ENCODE data around the gene FETUB.

Gene FETUB

DNA sequence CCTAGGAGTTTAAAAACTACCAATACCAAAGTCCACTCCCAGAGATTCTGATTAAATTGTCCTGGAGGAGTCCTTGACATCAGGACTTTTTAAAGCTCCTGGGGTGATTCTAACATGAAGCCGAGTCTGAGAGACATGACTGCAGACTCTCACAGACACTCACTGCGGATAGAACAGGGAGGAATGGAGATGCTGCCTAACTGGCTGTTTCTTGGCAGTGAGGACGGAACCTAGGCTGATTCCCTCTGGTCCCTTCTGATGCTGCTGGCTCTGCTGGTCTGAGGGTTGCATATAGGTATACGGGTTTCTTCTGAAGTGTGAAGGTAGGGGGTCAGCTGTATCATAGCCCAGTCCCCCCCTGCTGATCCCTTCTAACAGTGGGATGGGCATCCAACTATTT, 24.3 kb downstream of the FETUB start:
- TF ChIP-seq GATA2 (IDR thresholded peaks at IDR 0.05; ENCODE audit: low read depth, low read length) (no peak), GATA3 (IDR thresholded peaks at IDR 0.05; ENCODE audit: low read depth, low read length) (no peak)

GRCh38 chr3:186665625-186666188, 25.5 kb downstream of the FETUB start, which contains the start of gene HRG:
Gene HRG (plus strand): TSS chr3:186666014. CDS start chr3:186666032, 18 bp downstream.
- TF ChIP-seq GATA2 (IDR thresholded peaks at IDR 0.05; ENCODE audit: low read depth, low read length) = no peak
- TF ChIP-seq GATA3 (IDR thresholded peaks at IDR 0.05; ENCODE audit: low read depth, low read length) = no peak

GRCh38 chr3:186668426-186668825, 28.2 kb downstream of the FETUB start:
- no peak for TF ChIP-seq GATA3 (IDR thresholded peaks at IDR 0.05; ENCODE audit: low read depth, low read length)
- TF ChIP-seq GATA2 (IDR thresholded peaks at IDR 0.05; ENCODE audit: low read depth, low read length) = no peak

DNA sequence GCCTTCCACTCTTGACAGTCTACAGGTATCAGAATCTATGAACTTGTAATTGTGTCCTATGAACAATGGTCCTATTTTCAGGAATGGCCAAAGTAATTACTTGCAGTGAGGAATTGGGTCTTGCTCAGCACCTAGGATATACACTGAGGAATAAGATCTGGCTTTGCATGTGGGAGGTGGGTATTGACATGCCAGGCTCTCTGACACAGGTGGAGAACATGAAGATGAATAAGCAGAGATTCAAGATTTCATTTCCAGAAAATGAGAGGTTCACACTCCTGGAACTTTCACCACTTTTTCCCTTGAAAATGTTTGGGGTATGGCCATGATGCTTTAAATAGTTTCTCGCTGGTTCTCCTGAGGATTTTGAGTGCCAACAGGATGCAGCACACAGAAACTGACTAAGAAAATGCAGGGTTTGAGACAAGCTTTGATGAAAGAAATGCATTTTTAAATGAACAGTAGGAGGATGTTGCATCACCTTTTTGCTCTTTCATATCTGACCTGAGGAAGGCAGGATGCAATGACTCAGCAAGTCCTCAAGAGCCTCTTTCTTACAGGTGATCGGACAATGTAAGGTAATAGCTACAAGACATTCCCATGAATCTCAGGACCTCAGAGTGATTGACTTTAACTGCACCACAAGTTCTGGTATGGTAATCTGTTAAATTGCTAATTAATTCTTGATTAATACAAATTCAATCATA, 29.3 kb downstream of the FETUB start:
- TF ChIP-seq GATA2 (IDR thresholded peaks at IDR 0.05; ENCODE audit: low read depth, low read length) = no peak
- TF ChIP-seq GATA3 (IDR thresholded peaks at IDR 0.05; ENCODE audit: low read depth, low read length) = no peak

DNA sequence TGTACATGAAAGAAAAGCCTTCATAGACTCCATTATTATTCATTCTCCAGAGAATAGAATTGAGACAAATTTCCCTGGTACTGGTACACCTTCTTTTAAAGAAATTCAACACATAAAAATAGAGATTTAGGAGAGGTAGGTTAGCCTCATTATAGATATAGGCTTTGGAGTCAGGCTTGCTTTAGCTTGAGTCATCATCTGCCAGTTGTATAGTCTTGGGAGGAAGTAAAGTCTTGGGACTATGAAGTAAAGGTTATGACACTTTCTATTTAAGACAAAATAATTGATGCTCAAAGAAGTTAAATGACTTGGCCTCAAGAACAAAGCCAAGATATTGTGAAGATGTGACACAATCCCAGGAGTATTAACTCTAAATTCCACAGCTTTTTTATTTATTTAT, 30.0 kb downstream of the FETUB start:
- TF ChIP-seq GATA3 (IDR thresholded peaks at IDR 0.05; ENCODE audit: low read depth, low read length) (no peak), GATA2 (IDR thresholded peaks at IDR 0.05; ENCODE audit: low read depth, low read length) (no peak)

DNA sequence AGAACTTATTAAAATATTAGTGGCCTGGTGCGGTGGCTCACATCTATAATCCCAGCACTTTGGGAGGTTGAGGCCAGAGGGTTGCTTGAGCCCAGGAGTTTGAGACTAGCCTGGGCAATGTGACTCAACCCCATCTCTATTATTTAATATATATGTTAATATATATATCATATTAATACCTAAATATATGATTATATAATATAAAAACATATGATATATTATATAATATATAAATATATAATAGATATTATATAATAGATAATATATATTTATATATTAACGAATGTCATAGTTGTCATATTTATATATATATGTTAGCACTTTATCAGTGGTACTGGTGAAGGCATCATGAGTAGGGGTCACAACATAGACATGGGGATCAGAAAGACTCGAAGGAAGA, 30.9 kb downstream of the FETUB start:
- TF ChIP-seq GATA3 (IDR thresholded peaks at IDR 0.05; ENCODE audit: low read depth, low read length) (no peak), GATA2 (IDR thresholded peaks at IDR 0.05; ENCODE audit: low read depth, low read length) (no peak)

GRCh38 chr3:186678604-186679003, 38.4 kb downstream of the FETUB start:
- TF ChIP-seq GATA2 (IDR thresholded peaks at IDR 0.05; ENCODE audit: low read depth, low read length) = no peak
- TF ChIP-seq GATA3 (IDR thresholded peaks at IDR 0.05; ENCODE audit: low read depth, low read length) = no peak

GRCh38 chr3:186679151-186679550, 39.0 kb downstream of the FETUB start:
- no peak for TF ChIP-seq GATA2 (IDR thresholded peaks at IDR 0.05; ENCODE audit: low read depth, low read length)
- TF ChIP-seq GATA3 (IDR thresholded peaks at IDR 0.05; ENCODE audit: low read depth, low read length) = no peak

DNA sequence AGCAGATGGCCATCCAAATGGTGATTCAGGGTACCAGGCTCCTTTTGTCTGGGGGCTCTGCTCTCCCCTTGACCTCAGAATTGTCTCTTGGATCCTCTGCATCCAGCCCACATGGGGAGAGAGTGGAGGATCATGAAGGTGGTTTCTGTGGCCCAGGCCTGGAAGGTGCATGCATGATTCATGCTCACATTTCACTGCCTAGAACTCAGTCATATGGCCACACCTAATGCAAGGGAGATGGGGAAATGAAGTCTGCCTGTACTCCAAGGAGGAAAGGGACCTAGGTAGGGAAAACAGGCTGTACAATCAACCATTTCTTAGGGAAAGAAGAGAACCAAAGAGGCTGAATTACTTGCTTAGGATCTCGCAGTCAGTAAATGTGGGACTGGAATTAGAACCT, 40.7 kb downstream of the FETUB start:
- TF ChIP-seq GATA3 (IDR thresholded peaks at IDR 0.05; ENCODE audit: low read depth, low read length) (no peak), GATA2 (IDR thresholded peaks at IDR 0.05; ENCODE audit: low read depth, low read length) (no peak)

GRCh38 chr3:186682812-186683211, 42.6 kb downstream of the FETUB start:
- TF ChIP-seq GATA2 (IDR thresholded peaks at IDR 0.05; ENCODE audit: low read depth, low read length) = no peak
- no peak for TF ChIP-seq GATA3 (IDR thresholded peaks at IDR 0.05; ENCODE audit: low read depth, low read length)

DNA sequence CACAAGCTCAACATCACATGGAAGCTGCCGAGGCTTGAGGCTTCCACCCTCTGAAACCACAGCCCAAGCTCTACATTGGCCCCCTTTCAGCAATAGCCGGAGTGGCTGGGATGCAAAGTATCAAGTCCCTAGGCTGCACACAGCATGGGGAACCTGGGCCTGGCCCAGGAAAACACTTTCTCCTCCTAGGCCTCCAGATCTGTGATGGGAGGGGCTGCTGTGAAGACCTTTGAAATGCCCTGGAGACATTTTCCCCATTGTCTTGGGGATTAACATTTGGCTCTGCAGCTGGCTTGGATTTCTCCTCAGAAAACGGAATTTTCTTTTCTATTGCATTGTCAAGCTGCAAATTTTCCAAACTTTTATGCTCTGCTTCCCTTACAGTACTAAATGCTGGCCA, 43.8 kb downstream of the FETUB start:
- no peak for TF ChIP-seq GATA3 (IDR thresholded peaks at IDR 0.05; ENCODE audit: low read depth, low read length)
- no peak for TF ChIP-seq GATA2 (IDR thresholded peaks at IDR 0.05; ENCODE audit: low read depth, low read length)

- TF ChIP-seq GATA3 (IDR thresholded peaks at IDR 0.05; ENCODE audit: low read depth, low read length) (no peak), GATA2 (IDR thresholded peaks at IDR 0.05; ENCODE audit: low read depth, low read length) (no peak)
These were observed 47.0 kb downstream of the FETUB start for GRCh38 chr3:186687120-186687651.

DNA sequence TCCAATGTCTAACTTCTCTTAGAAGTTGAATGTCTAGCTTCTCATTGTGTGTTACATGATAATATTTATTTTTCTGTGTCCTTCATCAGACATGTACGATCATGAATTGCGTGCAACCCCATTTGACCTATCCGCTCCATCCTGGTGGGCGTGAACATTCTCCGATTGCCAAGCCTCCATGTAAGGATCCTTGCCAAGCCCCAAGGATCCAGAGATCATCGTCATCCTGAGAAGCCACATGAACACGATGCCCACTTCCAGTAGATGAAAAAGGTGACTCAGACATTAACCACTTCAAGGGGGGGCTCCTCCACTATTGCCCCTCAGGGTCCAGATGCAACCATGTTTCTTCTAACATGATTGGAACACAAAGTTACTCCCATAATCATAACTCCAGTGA, 51.5 kb downstream of the FETUB start:
- TF ChIP-seq GATA2 (IDR thresholded peaks at IDR 0.05; ENCODE audit: low read depth, low read length) = no peak
- TF ChIP-seq GATA3 (IDR thresholded peaks at IDR 0.05; ENCODE audit: low read depth, low read length) = no peak

DNA sequence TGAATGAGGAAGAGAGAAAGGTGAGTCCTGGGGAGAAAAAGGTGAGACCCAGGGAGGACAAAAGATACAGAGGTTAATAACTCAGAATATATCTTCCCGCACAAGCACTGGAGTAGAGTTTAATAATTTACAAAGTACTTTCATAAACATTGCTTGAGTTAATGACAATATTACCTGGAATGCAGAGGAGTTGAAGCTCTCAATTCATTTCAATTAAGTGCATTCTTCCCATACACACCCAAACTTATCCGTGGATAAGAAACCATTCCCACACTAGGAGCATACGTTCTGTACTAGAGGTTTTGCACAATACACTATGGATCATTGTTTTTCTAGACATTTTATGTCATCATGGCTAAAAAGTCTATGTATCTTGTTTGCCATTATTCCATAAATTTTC, 53.6 kb downstream of the FETUB start:
- TF ChIP-seq GATA3 (IDR thresholded peaks at IDR 0.05; ENCODE audit: low read depth, low read length) = no peak
- TF ChIP-seq GATA2 (IDR thresholded peaks at IDR 0.05; ENCODE audit: low read depth, low read length) = no peak
